HG02798 (cell line): ENCODE measurements around the gene LILRB5.
"Not testable (repeated sequence)": the region's sequence is repeated elsewhere in the genome, so short reads cannot be mapped to it uniquely, and the experiment has no call there.

Experiments
- ATAC-seq: cut with Tn5 transposase; IDR thresholded peaks from one replicate; pipeline ENCODE4 v1.9.1; 2021; ENCODE audit warnings: mild to moderate bottlenecking; ENCODE audit not compliant: unreplicated experiment, poor library complexity

The LILRB5 gene

DNA sequence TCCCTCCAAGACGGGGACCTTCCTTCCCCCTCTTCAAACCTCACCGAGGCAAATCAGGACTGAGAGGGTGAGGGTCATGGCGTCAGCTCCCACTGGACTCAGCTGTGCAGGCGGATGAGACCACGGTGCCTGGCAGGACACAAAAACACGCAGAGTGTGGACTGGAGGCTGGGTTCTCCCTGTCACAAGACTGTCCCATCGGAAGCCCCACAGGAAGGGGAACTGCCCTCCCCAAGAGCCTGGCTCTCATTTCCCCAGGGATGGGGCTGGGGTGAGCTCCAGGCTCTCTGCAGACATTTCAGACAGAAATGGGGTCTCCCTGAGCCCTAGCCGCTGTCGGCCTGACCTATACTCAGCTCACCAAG is at the start of gene LILRB5:
Gene LILRB5, minus strand, starts transcription at position 158 of the 365 bp plus-strand sequence. Its CDS starts 80 bp downstream, at position 78.
- ATAC-seq: no peak

DNA sequence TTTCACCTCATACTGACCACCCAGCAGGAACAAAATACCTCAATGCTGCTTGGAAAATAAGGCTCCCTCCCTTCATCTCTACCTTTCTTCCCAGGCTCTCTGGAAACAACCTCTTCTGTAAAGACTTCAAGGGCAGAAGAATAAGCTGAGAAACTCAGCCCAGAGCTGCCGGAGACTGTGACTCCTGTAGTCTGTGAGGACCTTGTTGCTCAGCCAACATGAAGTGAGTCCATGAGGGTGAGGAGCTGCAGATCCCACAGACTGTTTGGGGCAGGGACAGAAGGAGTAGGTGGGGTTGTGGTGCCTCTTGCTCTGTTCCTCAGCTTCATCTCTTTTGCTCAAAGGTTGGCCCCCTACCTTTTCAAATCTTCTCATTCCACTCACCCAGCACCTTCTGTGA is 48.1 kb upstream of the LILRB5 start:
- ATAC-seq: no peak

DNA sequence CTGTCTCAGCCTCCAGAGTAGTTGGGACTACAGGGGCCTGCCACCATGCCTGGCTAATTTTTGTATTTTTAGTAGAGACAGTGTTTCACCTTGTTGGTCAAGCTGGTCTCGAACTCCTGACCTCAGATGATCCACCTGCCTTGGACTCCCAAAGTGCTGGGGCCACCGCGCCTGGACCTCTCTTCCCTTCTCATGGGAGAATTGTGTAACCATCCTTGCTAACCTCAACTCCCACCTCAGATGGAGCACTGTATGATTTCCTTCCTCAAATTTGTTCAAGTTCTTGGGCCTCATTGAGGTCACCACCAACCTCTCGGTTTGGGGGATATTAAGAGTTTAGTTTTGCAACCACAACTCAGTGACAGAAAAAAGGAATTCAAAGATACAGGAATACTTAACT is 45.2 kb upstream of the LILRB5 start:
- ATAC-seq: no peak

DNA sequence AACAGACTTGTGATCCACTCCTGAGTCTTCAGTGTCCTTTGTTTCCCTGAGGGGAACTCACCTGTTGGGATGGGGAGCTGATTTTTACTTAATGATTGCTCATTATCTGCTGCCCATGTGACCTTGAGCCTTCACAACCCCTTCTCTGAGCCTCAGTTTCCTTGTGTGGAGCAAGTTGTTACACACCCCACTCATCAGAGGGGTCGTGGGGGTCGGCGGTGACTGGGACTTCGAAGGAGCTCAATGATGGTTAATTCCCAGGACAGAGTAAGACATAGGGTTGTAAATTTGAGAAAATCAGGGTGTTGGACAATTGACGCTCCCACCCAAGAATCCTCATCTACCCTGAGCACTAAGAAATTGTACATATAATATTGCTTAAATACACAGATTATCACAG is 42.4 kb upstream of the LILRB5 start:
- ATAC-seq: no peak

DNA sequence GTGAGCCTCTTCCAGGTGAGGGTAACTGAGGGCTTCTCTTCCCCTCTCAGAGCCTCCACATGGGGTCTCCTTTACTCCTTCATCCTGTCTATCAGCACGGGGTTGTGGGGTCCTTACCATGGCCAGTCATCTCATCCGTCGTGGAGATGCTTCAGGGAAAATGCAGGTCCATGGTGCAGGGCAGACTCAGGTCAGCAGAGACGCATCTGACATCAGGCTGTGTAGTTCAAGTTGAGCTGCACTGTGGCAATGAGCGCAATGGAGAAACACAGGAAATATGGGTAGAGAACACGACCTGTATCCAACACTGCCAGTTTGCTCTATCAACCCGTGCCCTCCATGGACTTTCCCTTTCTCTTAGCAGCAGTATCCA is 42.0 kb upstream of the LILRB5 start:
- no peak for ATAC-seq

DNA sequence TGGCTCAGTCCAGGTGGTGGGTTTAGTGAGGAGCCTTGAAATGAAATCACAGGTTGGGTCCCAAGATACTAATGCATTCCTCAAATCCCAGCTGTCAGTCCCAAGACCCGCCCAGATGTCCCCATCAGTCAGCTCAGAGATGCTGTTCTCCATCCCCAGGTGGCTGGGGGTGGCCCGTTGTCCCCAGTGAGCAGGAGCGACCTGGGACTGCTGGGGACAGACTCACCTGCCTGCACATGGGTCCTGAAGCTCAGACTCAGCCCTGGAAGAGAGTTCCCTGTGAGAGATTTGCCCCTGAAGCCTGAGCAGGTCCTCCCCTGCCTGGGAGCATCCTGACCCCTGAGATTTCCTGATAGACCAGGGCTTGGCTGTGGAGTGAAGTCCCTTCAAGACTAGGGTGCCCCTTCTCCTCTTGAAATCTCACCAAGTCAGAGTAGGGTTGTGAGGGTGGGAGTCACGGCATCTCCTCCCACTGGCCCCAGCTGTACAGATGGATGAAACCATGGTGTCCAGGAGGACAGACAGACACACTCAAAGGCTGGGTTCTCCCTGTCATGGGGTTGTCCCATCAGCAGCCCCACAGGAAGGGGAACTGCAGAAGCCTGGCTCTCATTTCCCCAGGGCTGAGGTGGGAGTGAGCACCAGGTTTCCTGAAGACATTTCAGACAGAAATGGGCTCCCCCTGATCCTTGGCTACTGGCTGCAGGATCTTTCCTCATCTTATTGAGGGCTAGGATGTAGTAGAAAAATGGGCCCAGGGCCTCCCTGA is 41.5 kb upstream of the LILRB5 start:
- no peak for ATAC-seq

DNA sequence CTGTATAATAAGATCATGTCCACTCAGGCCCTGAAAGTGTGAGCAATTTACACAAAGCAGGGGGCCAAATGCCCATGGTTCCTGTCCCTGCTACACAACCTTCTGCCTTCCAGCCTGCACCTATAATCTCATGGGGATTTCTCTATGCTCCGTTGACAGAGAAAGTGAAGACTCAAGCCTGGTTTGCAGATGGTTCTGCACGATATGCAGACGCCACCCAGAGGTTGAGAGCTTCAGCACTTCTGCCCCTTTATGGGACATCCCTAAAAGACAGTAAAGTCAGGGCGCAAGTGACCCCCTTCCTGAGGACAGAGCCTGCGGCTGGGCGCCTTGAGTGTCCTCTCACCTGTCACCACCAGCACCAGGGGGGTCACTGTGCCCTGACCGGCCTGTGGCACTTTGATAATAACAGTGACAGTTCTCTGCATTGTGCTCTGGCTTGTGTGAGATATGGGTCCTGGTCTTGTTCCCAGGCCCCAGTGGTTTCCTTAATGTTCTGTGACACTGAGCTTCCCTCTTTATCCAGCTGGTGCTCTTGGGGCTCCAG is 40.8 kb upstream of the LILRB5 start:
- no peak for ATAC-seq

DNA sequence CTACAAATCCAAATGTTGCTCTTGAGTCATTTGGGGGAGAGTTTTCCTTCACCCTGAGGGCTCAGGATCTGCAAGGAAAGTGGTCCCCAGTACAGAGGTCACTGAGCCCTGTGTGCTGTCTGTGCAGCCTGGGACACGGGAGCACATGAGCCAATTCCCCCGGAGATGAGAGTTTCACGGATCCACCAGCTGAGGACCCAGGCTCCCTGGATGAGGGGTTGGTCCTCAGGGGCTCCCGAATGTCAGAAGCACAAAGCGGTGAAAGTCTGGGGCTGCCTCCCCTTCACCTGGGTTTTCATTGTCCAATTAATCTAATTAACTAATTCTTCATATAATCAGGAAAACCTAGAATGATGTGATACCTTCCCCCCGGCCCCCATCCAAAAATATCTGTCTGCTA is 37.5 kb upstream of the LILRB5 start:
- ATAC-seq: no peak

DNA sequence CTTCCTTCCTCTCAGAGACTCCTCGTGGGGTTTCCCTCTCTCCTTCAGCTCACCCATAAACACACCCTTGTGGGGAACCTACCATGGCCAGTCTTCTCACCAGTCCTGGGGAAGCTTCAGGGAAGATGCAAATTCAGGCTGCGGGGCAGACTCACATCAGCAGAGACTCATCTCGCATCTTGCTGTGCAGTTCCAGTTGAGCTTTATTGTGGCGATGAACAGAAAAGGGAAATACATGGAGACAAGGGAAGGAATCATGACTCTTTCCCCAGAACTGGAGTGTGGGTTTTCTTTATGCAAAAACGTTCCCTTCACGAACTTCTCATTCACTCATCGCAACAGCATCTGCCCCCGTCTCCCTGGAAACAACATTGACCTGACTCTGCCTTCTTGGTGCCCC is 32.1 kb upstream of the LILRB5 start:
- ATAC-seq: not testable (repeated sequence)

DNA sequence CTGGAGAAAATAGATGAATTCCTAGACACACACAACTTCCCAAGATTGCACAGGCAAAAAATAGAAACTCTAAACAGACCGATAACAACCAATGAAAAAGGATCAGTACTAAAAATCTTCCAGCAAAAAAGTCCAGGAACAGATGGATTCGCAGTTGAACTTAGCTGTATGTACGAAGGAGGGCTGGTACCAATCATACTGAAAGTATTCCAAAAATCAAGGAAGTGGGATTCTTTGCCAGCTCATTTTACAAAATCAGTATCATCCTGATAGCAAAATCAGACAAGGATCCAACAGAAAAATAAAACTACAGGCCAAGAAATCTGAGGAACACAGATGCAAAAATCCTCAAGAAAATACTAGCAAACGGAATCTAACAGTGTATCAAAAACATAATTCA is 30.4 kb upstream of the LILRB5 start:
- no peak for ATAC-seq

DNA sequence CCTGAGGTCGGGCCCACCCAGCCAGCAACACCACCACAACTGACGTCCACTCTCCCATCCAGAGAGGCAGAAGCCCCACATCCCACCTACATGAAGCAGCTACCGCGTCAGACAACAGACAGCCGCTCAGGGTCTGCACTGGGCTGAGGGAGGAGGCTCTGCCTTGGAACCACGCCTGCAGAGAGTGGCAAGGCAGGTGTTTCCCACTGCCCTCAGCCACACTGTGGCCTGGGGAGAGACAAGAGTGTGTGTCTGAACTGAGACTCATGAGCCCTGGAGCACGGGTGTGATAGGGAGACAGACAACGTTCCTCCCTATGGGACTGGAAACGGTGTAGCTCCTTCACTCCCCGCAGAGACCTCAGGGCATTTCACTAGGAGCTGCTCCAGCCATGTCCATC is 29.2 kb upstream of the LILRB5 start:
- ATAC-seq: not testable (repeated sequence)

DNA sequence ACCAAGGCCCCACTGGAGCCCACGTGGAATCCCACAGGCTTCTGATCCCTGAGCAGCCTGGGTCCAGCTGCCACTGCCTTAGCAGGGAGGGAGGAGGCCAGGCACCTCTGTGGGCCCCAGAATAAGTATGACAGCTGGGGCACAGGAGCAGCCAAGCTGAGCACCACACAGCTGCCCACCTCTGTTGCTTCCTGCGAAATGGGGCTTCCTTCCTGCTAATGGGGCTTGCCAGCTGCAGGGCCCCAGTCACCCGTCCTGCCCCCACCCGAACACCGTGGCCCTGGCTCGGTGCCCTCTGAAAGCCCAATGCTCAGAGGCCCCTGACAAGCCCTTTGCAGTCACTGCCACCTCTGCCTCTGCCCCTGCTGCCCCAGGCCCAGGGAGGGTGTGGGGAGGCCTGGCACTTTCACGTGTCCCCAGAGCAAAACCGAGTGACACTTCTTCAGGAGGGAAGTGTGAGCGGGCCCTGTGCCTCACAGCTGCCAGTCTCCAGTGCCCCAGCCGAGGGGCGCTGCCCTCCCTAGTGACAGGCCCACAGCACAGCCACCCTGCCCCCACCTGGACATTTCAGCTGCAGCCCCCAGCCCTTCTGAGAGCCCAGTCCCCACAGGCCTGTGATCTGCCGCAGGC is 28.5 kb upstream of the LILRB5 start:
- not testable (repeated sequence) for ATAC-seq

DNA sequence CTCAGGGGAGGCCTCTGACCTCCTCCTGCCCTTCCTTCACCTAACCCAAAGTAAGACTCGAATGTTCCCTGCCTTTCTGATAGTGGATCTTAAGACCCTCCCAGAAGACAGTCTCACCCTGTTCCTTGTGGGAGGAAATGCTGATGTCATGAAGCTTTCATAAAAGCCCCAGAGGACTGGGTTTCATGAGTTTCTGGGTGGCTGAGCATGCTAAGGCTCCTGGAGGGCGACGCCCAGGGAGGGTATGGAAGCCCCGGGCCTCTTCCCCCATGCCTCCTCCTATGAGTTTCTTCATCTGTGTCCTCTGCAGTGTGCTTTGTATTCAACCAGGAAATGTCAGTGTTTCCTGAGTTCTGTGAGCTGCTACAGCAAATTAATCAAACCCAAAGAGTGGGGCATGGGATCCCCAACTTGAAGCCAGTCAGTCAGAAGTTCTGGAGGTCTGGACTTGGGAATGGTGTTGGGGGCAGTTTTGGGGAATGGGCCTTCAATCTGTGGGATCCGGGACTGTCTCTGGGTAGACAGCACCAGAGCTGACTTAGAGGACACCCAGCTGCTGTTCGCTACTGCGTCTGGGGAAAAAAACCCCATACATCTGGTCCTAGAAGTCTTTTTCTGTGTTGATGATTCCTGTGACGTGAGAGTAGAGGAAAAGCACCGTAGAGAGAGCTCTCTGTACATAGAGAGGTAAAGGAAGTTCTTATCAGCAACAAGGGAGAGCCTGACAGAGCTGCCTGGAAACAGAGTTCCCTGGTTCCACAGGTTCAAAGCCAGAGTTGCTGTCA is 25.8 kb upstream of the LILRB5 start:
- no peak for ATAC-seq

DNA sequence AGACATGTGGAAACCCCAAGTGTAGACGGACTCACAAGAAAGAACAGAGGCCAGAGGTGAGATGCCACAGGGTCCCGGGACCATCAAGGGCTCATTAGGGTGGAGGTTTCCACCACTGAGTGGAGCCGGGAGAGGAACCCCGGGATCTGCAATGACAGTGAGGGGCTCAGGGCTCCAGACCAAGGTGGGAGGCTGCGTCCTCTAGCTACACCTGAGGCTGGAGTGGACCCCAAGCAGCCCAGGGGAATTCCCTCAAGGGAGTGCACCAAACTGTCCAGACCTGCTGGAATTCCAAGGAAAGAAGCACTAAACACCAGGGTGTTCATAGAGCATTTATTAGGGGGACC is 24.6 kb upstream of the LILRB5 start:
- not testable (repeated sequence) for ATAC-seq

DNA sequence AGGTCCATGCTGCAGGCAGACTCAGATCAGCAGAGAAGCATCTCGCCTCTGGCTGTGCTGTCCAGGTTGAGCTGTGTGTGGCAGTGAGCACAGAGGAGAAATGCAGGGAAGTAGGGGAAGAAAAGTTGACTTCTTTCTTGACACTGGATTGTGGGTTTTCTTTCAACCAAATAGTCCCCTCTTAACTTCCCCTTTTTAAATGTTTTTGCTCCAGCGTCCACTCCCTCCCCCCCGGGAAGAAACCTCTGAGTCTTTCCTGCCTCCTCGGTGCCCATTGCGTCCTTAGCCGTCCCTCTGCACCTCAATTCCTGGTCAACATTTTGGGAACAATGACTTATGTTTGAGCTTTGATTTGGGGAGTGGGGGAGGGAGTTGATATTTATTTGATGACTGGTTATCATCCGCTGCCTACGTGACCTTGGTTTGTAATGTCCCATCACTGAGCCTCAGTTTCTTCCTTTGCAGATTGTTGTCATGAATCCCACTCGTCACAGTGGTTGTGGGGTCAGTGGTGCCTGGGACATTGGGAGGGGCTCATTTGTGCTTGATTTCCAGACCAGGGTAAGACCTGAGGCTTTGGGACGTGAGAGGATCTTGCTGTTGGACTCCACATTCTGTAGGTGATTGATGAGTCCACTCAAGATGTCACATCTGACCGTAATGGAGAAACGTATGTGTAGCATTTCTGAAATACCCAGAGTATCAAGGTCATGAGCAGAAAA is 24.1 kb upstream of the LILRB5 start, which contains the start of gene LILRB2:
Gene LILRB2, minus strand, starts transcription at position 104 of the 722 bp plus-strand sequence. CDS start 614 bp downstream, outside the sequence.
- no peak for ATAC-seq

DNA sequence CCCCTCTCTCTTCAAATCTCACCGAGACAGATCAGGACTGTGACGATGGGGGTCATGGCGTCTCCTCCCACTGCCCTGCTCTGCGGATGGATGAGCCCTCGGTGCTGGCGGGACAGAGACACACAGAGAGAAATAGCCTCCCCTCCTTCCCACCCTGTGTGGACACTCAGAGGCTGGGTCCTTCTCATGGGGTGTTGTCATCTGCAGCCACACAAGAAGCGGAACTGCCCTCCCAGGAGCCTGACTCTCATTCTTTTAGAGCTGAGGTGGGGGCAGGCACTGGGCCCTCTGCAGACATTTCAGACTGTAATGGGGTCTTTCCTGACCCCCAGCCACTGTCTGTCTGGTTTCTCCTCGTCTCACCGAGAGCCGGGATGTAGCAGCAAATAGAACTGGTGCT is 23.4 kb upstream of the LILRB5 start:
- ATAC-seq: not testable (repeated sequence)

DNA sequence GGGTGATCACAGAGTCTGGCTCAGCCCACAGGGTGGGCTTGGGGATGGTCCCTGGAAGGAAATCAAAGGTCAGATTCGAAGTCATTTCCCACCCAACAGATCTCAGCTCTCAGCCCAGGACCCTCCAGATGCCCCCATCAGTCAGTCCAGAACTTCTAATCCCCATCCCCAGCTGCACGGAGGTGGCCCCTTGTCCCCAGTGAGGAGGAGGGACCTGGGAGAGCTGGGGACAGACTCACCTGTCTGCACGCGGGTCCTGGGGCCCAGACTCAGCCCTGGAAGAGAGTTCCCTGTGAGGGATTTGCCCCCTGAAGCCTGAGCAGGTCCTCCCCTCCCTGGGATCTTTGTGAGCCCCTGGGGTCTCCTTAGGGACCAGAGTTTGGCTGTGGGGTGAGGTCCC is 23.0 kb upstream of the LILRB5 start:
- not testable (repeated sequence) for ATAC-seq

DNA sequence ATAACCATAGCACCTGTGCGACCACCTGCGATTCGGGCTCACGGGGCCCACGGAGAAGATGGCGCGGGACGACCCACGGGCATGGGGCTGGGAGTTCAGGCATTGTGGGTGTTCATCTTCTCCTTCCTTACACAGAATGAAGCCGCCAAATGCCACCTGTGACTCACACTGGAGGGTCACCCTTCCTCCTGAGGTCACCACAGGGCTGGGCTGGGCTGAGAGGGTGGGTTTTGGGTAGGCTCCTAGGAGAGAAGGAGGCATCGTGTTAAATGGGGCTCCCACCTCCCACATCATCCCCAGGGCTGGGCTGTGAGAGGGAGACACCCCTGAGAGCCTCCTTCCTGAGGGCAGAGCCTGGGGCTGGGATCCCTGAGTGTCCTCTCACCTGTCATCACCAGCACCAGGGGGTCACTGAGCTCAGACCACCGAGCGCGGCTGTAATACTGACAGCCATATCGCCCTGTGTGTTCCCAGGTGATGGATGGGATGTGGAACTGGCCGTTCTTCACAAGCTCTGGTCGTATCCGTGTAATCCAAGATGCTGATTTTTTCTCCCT is 22.4 kb upstream of the LILRB5 start:
- no peak for ATAC-seq

DNA sequence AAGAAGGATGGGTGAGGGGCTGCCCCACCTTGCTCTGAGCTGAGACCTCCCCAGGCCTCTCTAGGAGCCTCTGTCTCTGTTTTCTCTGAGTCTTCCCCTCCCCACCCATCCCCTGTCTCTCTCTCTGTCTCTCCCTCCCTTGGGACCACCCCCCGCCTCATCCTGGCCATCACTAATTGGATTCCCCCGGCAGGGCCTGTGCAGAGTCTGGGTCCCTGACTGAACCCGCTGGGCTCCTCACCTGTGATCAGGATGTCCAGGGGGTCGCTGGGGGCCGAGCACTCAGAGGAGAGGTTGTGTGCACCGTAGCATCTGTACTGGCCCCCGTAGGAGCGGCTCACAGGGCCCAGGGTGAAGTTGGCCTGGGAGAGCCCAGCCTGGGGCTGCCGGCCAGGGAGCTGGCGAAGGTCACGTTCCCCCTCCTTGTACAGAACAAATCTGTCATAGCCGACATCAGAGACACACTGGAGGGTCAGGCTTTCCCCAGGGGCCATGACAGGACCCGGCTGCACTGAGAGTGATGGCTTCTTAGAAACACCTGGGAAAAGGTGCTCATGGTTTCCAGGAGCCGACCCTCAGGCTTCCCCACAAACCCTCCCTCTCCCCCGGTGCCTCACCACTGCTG is 21.6 kb upstream of the LILRB5 start:
- ATAC-seq: not testable (repeated sequence)

DNA sequence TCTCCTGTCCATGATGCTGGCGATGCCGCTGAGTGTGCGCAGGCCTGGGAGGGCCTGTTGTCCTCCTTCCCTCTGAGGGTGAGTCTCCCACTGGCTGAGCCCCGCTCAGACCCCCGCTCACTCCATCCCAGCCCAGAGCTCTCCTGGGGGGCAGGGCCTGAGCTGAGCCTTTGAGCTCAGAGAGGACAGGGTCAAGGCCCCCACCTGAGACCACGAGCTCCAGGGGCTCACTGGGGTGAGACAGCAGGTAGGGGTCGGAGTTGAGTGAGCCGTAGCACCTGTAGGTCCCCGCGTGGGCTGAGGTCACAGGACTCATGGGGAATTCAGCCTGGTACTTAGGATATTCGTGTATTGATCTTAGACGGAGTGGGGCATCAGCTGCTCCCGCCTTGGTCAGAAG is 21.0 kb upstream of the LILRB5 start:
- ATAC-seq: not testable (repeated sequence)
